Kidney epithelial cell (primary cell): ENCODE results near the gene CXCL13. TPM values are rescaled to one million over a fixed set of nuclear protein-coding genes. Genes with fewer than 3 reads are reported as not detected.

Experiments
- DNase-seq: peaks from one replicate; pipeline ENCODE4 v3.0.0-alpha.2; 2010; ENCODE audit warnings: low read depth
- H3K27me3 ChIP-seq: 2 replicates; pipeline ENCODE4 v1.6.0; 2011; ENCODE audit warnings: low read length; ENCODE audit not compliant: control insufficient read depth, insufficient read depth
- H3K36me3 ChIP-seq: 2 replicates; pipeline ENCODE4 v1.5.1; 2011; ENCODE audit warnings: low read length; ENCODE audit not compliant: control insufficient read depth, insufficient read depth
- H3K4me3 ChIP-seq: 2 replicates; pipeline ENCODE4 v1.5.1; 2011; ENCODE audit warnings: low read depth, mild to moderate bottlenecking, control low read depth, low read length
- CTCF ChIP-seq: IDR thresholded peaks from 2 replicates; pipeline ENCODE4 v1.5.1; 2011; ENCODE audit warnings: mild to moderate bottlenecking, moderate library complexity, low read length, control low read depth, inconsistent platforms; ENCODE audit not compliant: insufficient read depth, poor library complexity, severe bottlenecking
- total RNA-seq: library from RNA; depleted of rRNA; stranded (reverse); fragments of >200 nt; gene quantifications from 2 replicates; pipeline ENCODE4 v1.2.3, GENCODE V29; 2015

CXCL13 gene
- total RNA-seq, 1 donor from 2014 or later, result not detected

DNA sequence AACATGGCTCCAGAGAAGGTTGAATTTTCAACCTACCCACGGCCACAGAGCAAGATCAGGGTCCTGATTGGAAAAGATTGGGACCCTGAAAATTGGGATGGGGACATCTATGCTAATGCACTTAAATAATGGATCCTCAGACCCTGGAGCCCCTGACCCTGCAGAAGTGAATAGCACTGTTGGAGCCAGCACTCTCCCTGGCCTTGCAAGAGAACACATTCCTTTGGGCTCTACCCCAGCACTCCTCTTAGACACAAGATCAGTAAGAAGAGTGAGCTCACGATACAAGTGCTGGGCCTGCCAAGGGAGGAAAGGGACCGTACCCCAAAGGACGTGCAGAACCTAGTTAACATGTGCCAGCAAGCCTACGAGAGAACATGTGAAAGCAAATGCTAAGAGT lies 19.9 kb downstream of the CXCL13 start:
- no peak for TF ChIP-seq CTCF
- no peaks in the 10 kb centered on the region for H3K27me3 ChIP-seq
- DNase-seq, result no peak
- H3K4me3 ChIP-seq, result no peak overlapping the region
- no peaks in the 10 kb centered on the region for H3K36me3 ChIP-seq

DNA sequence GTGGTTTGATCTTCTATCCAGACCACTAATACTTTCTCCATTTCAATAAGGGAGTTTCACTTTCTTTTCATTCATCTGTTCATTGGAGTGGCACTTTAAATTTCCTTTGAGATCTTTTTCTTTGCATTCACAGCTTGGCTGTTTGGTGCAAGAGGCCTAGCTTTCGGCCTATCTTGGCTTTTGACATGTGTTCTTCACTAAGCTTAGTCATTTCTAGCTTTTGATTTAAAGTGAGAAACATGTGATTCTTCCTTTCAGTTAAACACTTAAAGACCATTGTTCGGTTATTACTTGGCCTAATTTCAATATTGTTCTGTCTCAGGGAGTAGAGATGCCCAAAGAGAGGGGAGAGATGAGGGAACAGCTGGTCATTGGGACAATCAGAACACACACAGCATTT lies 24.3 kb downstream of the CXCL13 start:
- Histone ChIP-seq H3K4me3 (no peak overlapping the region), H3K36me3 (no peaks in the 10 kb centered on the region), H3K27me3 (no peaks in the 10 kb centered on the region)
- no peak for TF ChIP-seq CTCF
- DNase-seq, result no peak

- TF ChIP-seq CTCF, result no peak
- H3K4me3 ChIP-seq, result no peak overlapping the region
- no peaks in the 10 kb centered on the region for H3K27me3 ChIP-seq
- H3K36me3 ChIP-seq, result no peaks in the 10 kb centered on the region
- DNase-seq, result no peak
Measured at GRCh38 chr4:77631276-77631675, 25.7 kb downstream of the CXCL13 start.

GRCh38 chr4:77634132-77634785 lies 28.6 kb downstream of the CXCL13 start:
- no peak for DNase-seq
- no peak overlapping the region for H3K4me3 ChIP-seq
- TF ChIP-seq CTCF, result no peak
- no peaks in the 10 kb centered on the region for H3K27me3 ChIP-seq
- no peaks in the 10 kb centered on the region for H3K36me3 ChIP-seq

- DNase-seq, result no peak
- no peaks in the 10 kb centered on the region for H3K27me3 ChIP-seq
- no peaks in the 10 kb centered on the region for H3K36me3 ChIP-seq
- no peak overlapping the region for H3K4me3 ChIP-seq
- TF ChIP-seq CTCF, result no peak
Measured at GRCh38 chr4:77635246-77635645, 29.6 kb downstream of the CXCL13 start.

DNA sequence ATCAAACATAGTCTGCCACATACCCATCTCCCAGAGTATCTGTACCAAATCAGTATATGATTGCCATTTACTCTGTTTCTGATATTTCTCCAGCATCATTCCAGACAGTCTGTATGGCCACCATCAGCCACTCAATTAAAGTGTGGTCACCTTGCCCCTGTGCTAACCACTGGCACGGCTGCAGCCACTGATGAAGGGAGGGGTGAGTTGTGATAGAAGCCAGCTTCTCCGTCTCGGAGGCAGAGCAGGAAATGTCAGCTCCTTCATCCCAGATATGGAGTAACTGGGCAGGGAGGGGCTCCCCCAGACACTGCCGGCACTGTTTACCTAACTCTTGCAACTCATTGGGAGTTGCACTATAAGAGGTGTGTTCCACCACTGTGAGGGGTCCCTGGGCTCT lies 30.3 kb downstream of the CXCL13 start:
- DNase-seq, result no peak
- H3K36me3 ChIP-seq, result no peaks in the 10 kb centered on the region
- H3K27me3 ChIP-seq, result no peaks in the 10 kb centered on the region
- TF ChIP-seq CTCF, result no peak
- H3K4me3 ChIP-seq, result no peak overlapping the region
